GM23248 (cell line): ENCODE results near the gene C5orf15. TPM values are rescaled to one million over a fixed set of nuclear protein-coding genes. Genes with fewer than 3 reads are reported as not detected.

Experiments used
- DNase-seq: peaks from one replicate; pipeline ENCODE4 v3.0.0-alpha.2; 2015
- H2AFZ ChIP-seq: fragments of 200-600 bp; sonication (generic); 2 replicates; pipeline ENCODE4 v1.6.1; 2016; ENCODE audit warnings: antibody characterized with exemption
- H3F3A ChIP-seq: fragments of 200-600 bp; sonication (generic); 2 replicates; pipeline ENCODE4 v1.6.1; 2016; ENCODE audit warnings: mild to moderate bottlenecking, antibody characterized with exemption, mixed run types; ENCODE audit not compliant: insufficient read depth
- H3K27ac ChIP-seq: fragments of 200-600 bp; sonication (generic); 2 replicates; pipeline ENCODE4 v1.5.1; 2016; ENCODE audit warnings: mild to moderate bottlenecking
- H3K27me3 ChIP-seq: fragments of 200-600 bp; sonication (generic); replicated peaks from 2 replicates; pipeline ENCODE4 v1.6.1; 2016; ENCODE audit warnings: mild to moderate bottlenecking; ENCODE audit not compliant: insufficient read depth
- H3K36me3 ChIP-seq: fragments of 200-600 bp; sonication (generic); 2 replicates; pipeline ENCODE4 v1.6.1; 2016; ENCODE audit warnings: low read depth, mild to moderate bottlenecking
- H3K4me1 ChIP-seq: fragments of 200-600 bp; sonication (generic); 2 replicates; pipeline ENCODE4 v1.6.1; 2016; ENCODE audit warnings: mild to moderate bottlenecking; ENCODE audit not compliant: insufficient read depth
- H3K4me2 ChIP-seq: fragments of 200-600 bp; sonication (generic); one replicate; pipeline ENCODE4 v1.6.1; 2016; ENCODE audit warnings: mild to moderate bottlenecking; ENCODE audit not compliant: unreplicated experiment
- H3K4me3 ChIP-seq: fragments of 200-600 bp; sonication (generic); 2 replicates; pipeline ENCODE4 v1.5.1; 2016; ENCODE audit warnings: mild to moderate bottlenecking
- H3K79me2 ChIP-seq: fragments of 200-600 bp; sonication (generic); 2 replicates; pipeline ENCODE4 v1.6.1; 2016; ENCODE audit warnings: mild to moderate bottlenecking; ENCODE audit not compliant: insufficient read depth
- H3K9ac ChIP-seq: fragments of 200-600 bp; sonication (generic); 2 replicates; pipeline ENCODE4 v1.6.1; 2016; ENCODE audit warnings: mild to moderate bottlenecking
- H3K9me2 ChIP-seq: fragments of 200-600 bp; sonication (generic); 2 replicates; pipeline ENCODE4 v1.6.1; 2016; ENCODE audit warnings: mixed run types, mild to moderate bottlenecking, moderate library complexity; ENCODE audit not compliant: insufficient read depth
- H3K9me3 ChIP-seq: fragments of 200-600 bp; sonication (generic); one replicate; pipeline ENCODE4 v1.6.1; 2017; ENCODE audit warnings: low read depth
- H4K20me1 ChIP-seq: fragments of 200-600 bp; sonication (generic); 2 replicates; pipeline ENCODE4 v1.6.0; 2016; ENCODE audit not compliant: insufficient read depth
- EZH2 ChIP-seq: fragments of 200-600 bp; sonication (generic); IDR thresholded peaks from 2 replicates; pipeline ENCODE4 v1.6.1; 2018; ENCODE audit warnings: antibody characterized with exemption, mild to moderate bottlenecking; ENCODE audit not compliant: insufficient read depth, poor library complexity, severe bottlenecking
- EZH2phosphoT487 ChIP-seq: fragments of 200-600 bp; sonication (generic); IDR thresholded peaks from 2 replicates; pipeline ENCODE4 v1.6.1; 2018; ENCODE audit warnings: antibody characterized with exemption, moderate library complexity, mild to moderate bottlenecking, low read depth; ENCODE audit not compliant: insufficient read depth
- WGBS, 2 experiments: methylation state at CpG; one replicate each; pipeline ENCODE4 v1.1.6; 2015 to 2017; ENCODE audit warnings: low lambda C conversion rate in 2 of 2, low coverage in 1 of 2; ENCODE audit errors: missing lambda C conversion rate in 2 of 2; 5-methylcytosine and 5-hydroxymethylcytosine counted together
- in situ Hi-C: fragments of 300-500 bp; cut with MboI; formaldehyde crosslinking; loops from 2 replicates; pipeline ENCODE4 v1.15.0; 2020
- polyA plus RNA-seq: library from polyadenylated mRNA; unstranded; fragments of >200 nt; fragmentation: Nextera tagmentation; extraction: Ambion mirVana; gene quantifications from 2 replicates; pipeline ENCODE4 v1.2.1, GENCODE V29; 2016
- total RNA-seq: library from RNA; depleted of rRNA; stranded (reverse); fragments of >200 nt; shearing (Covaris generic); gene quantifications from 2 replicates; pipeline ENCODE4 v1.2.3, GENCODE V29; 2014

C5orf15 gene
- total and polyA plus RNA-seq, 2 experiments from 2014 or later: 122 to 128 TPM

GRCh38 chr5:133931546-133931945 is 36.9 kb downstream of the C5orf15 start:
- no peak for DNase-seq
- no peak overlapping the region for H3K4me2 ChIP-seq
- H3F3A ChIP-seq: no peaks in the 10 kb centered on the region
- H3K9ac ChIP-seq: no peak overlapping the region
- H4K20me1 ChIP-seq: no peaks in the 10 kb centered on the region
- in situ Hi-C loops: loop anchor here (25.0 kb wide), 1 partner anchor 819 kb away; no protein-coding TSS in a partner anchor
- H2AFZ ChIP-seq: no peak overlapping the region
- H3K79me2 ChIP-seq: no peaks in the 10 kb centered on the region
- 0 out of 2 replicates have a peak, but pooled peaks cover 10% of the 10 kb centered on the region for H3K27me3 ChIP-seq
- no peak overlapping the region for H3K27ac ChIP-seq
- 94 to 96% methylated on average over 5 of the region's 5 CpGs for WGBS, 2 experiments
- H3K36me3 ChIP-seq: no peaks in the 10 kb centered on the region
- no peak for TF ChIP-seq EZH2
- no peak for TF ChIP-seq EZH2phosphoT487
- H3K9me2 ChIP-seq: no peaks in the 10 kb centered on the region
- H3K9me3 ChIP-seq: no peaks in the 10 kb centered on the region
- peaks cover 6% of the 10 kb centered on the region; the same call in 1 of the 2 replicates for H3K4me1 ChIP-seq
- no peak overlapping the region for H3K4me3 ChIP-seq

- no peak overlapping the region for H3K4me3 ChIP-seq
- no peaks in the 10 kb centered on the region for H3F3A ChIP-seq
- H4K20me1 ChIP-seq: no peaks in the 10 kb centered on the region
- no peaks in the 10 kb centered on the region for H3K9me3 ChIP-seq
- no peak overlapping the region for H2AFZ ChIP-seq
- H3K79me2 ChIP-seq: no peaks in the 10 kb centered on the region
- H3K36me3 ChIP-seq: no peaks in the 10 kb centered on the region
- H3K4me1 ChIP-seq: peaks cover 6% of the 10 kb centered on the region; the same call in 1 of the 2 replicates
- H3K9ac ChIP-seq: no peak overlapping the region
- in situ Hi-C loops: loop anchor here (25.0 kb wide), 1 partner anchor 818 kb away; no protein-coding TSS in a partner anchor
- H3K4me2 ChIP-seq: no peak overlapping the region
- no peak overlapping the region for H3K27ac ChIP-seq
- no peak for DNase-seq
- no peaks in the 10 kb centered on the region for H3K9me2 ChIP-seq
- 58 to 66% methylated on average over 3 of the region's 3 CpGs for WGBS, 2 experiments
- TF ChIP-seq EZH2phosphoT487 (no peak), EZH2 (no peak)
- 0 out of 2 replicates have a peak, but pooled peaks cover 10% of the 10 kb centered on the region for H3K27me3 ChIP-seq
Observed at GRCh38 chr5:133930813-133931090, 37.7 kb downstream of the C5orf15 start.

GRCh38 chr5:133930061-133930812 is 38.2 kb downstream of the C5orf15 start:
- Histone ChIP-seq H2AFZ (peak overlapping the region; percentile 72), H3F3A (no peaks in the 10 kb centered on the region), H3K9me3 (no peaks in the 10 kb centered on the region), H3K9me2 (no peaks in the 10 kb centered on the region), H3K9ac (no peak overlapping the region), H3K27me3 (0 out of 2 replicates have a peak, but pooled peaks cover 10% of the 10 kb centered on the region), H4K20me1 (no peaks in the 10 kb centered on the region), H3K79me2 (no peaks in the 10 kb centered on the region), H3K4me2 (peak overlapping the region; percentile 20), H3K36me3 (no peaks in the 10 kb centered on the region), H3K4me3 (no peak overlapping the region), H3K4me1 (peaks cover 6% of the 10 kb centered on the region; the same call in 1 of the 2 replicates), H3K27ac (no peak overlapping the region)
- 48 to 57% methylated on average over 16 of the region's 16 CpGs for WGBS, 2 experiments
- TF ChIP-seq EZH2phosphoT487: no peak
- TF ChIP-seq EZH2: no peak
- DNase-seq: peak; percentile 59
- in situ Hi-C loops: loop anchor here (25.0 kb wide), 1 partner anchor 818 kb away; no protein-coding TSS in a partner anchor

GRCh38 chr5:133928587-133929393 is 39.6 kb downstream of the C5orf15 start:
- H3K9me2 ChIP-seq: no peaks in the 10 kb centered on the region
- H3K36me3 ChIP-seq: no peaks in the 10 kb centered on the region
- no peak for DNase-seq
- peaks cover 6% of the 10 kb centered on the region; the same call in 1 of the 2 replicates for H3K4me1 ChIP-seq
- no peaks in the 10 kb centered on the region for H3F3A ChIP-seq
- H3K79me2 ChIP-seq: no peaks in the 10 kb centered on the region
- no peak overlapping the region for H3K4me2 ChIP-seq
- no peaks in the 10 kb centered on the region for H4K20me1 ChIP-seq
- no peak overlapping the region for H2AFZ ChIP-seq
- H3K27ac ChIP-seq: no peak overlapping the region
- H3K9me3 ChIP-seq: no peaks in the 10 kb centered on the region
- no peak for TF ChIP-seq EZH2phosphoT487
- no peak for TF ChIP-seq EZH2
- in situ Hi-C loops: loop anchor here (25.0 kb wide), 1 partner anchor 816 kb away; no protein-coding TSS in a partner anchor
- peaks cover 4% of the 10 kb centered on the region; the same call in 1 of the 2 replicates for H3K27me3 ChIP-seq
- WGBS, 2 experiments: 79 to 86% methylated on average over 9 of the region's 9 CpGs
- H3K4me3 ChIP-seq: no peak overlapping the region
- H3K9ac ChIP-seq: no peak overlapping the region
